Lower leg skin (tissue), 4 donors: ENCODE results near the gene RALGPS2. TPM values are rescaled to one million over a fixed set of nuclear protein-coding genes. Genes with fewer than 3 reads are reported as not detected.

ENCODE experiments used
- DNase-seq, 2 donors: peaks; one replicate each; pipeline ENCODE4 v3.0.0-alpha.2; 2019; ENCODE audit warnings: low spot score in 2 of 2
- H3K4me3 ChIP-seq: fragments of 200-600 bp; sonication (generic); 2 replicates; pipeline ENCODE4 v1.5.1; 2017; ENCODE audit warnings: mild to moderate bottlenecking, low read depth; ENCODE audit not compliant: poor library complexity, severe bottlenecking
- CTCF ChIP-seq, 3 donors: fragments of 450-650 bp; IDR thresholded peaks; one replicate each; pipeline ENCODE4 v1.5.1; 2016; ENCODE audit warnings: antibody characterized with exemption in 3 of 3, mild to moderate bottlenecking in 3 of 3, moderate library complexity in 2 of 3
- POLR2A ChIP-seq, 2 donors: fragments of 450-650 bp; IDR thresholded peaks; one replicate each; pipeline ENCODE4 v1.6.1; 2016 to 2017; ENCODE audit warnings: antibody characterized with exemption in 2 of 2, mild to moderate bottlenecking in 1 of 2, moderate library complexity in 1 of 2
- WGBS, 2 donors: methylation state at CpG; one replicate each; pipeline ENCODE4 v1.1.5; 2018; 5-methylcytosine and 5-hydroxymethylcytosine counted together
- intact Hi-C: fragments of 100-400 bp; cut with DNase I; formaldehyde crosslinking; loops from one replicate; pipeline ENCODE4 v1.15.0; 2023; ENCODE audit warnings: low total_unique reads
- total RNA-seq, 4 donors: library from RNA; depleted of rRNA; stranded (reverse); fragments of >200 nt; gene quantifications; one replicate each; pipeline ENCODE4 v1.1.0, GENCODE V29; 2016

The RALGPS2 gene
- total RNA-seq, 4 donors from 2014 or later: 26.2 to 33.5 (median 31.7) TPM

GRCh38 chr1:178941261-178941689, 216.2 kb downstream of the RALGPS2 start:
- no peak overlapping the region for H3K4me3 ChIP-seq
- intact Hi-C loops: no loop called here
- 74 to 78% methylated on average over 11 of the region's 11 CpGs for WGBS, 2 donors
- no peak for TF ChIP-seq POLR2A (IDR thresholded peaks at IDR 0.05)
- TF ChIP-seq CTCF (IDR thresholded peaks at IDR 0.05): no peak
- peak; percentile 10 to 76 for DNase-seq

- H3K4me3 ChIP-seq: no peak overlapping the region
- peak; percentile 11 to 82 for DNase-seq
- WGBS, 2 donors: 43 to 57% methylated on average over 14 of the region's 14 CpGs
- intact Hi-C loops: no loop called here
- TF ChIP-seq CTCF (IDR thresholded peaks at IDR 0.05) (no peak), POLR2A (IDR thresholded peaks at IDR 0.05) (no peak)
These were observed 216.8 kb downstream of the RALGPS2 start for GRCh38 chr1:178941849-178942248.

- H3K4me3 ChIP-seq: no peak overlapping the region
- intact Hi-C loops: no loop called here
- DNase-seq: peak; percentile 16 to 87
- TF ChIP-seq CTCF (IDR thresholded peaks at IDR 0.05) (no peak), POLR2A (IDR thresholded peaks at IDR 0.05) (no peak)
- WGBS, 2 donors: 74 to 76% methylated on average over 15 of the region's 15 CpGs
These were observed 217.5 kb downstream of the RALGPS2 start for GRCh38 chr1:178942285-178943198.

- TF ChIP-seq CTCF (IDR thresholded peaks at IDR 0.05) (no peak), POLR2A (IDR thresholded peaks at IDR 0.05) (no peak)
- WGBS, 2 donors: 95 to 96% methylated on average over 8 of the region's 8 CpGs
- no peak overlapping the region for H3K4me3 ChIP-seq
- no peak for DNase-seq
- intact Hi-C loops: no loop called here
These were observed 219.7 kb downstream of the RALGPS2 start for GRCh38 chr1:178944729-178945128.

- TF ChIP-seq POLR2A (IDR thresholded peaks at IDR 0.05): no peak
- TF ChIP-seq CTCF (IDR thresholded peaks at IDR 0.05): no peak
- WGBS, 2 donors: 36 to 49% methylated on average over 17 of the region's 17 CpGs
These were observed 220.8 kb downstream of the RALGPS2 start for GRCh38 chr1:178945763-178946266.

More at GRCh38 chr1:178945763-178946266, 220.8 kb downstream of the RALGPS2 start:
- no peak overlapping the region for H3K4me3 ChIP-seq
- intact Hi-C loops: no loop called here
- peak in 1 of 2 donors; percentile 84 for DNase-seq
